ENCODE measurements around the gene SOBP.

The SOBP gene

DNA sequence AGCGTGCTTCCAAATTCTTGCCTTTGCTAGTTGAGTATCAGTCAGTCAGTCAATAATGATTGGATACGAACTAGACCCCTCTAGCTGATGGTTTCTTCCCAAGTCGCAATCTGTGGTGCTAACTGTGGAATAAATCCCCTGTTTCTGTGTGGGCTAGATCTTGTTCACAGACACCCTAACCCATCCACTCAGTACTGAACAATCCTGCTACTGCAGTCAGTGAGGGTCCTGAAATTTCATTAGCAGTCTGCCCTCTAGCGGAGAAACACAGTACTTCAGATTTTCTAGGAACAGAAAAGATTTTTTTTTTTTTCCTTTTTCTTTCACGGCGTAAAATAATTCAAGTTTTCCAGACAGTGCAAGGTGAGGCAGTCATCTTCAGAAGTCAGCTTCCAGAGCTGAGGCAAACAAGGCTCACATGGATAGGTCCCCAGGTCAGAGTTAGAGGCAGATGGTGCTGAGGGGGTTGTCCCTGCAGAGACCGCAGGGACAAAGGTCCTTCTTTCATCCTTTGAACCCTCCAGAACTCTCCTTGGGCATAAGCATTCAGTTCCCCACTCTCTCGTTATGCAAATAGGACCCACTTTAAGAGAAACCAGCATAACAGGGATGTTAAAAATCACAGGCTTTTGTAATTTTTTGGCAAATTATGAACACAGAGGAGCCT is 214.6 kb downstream of the SOBP start:
- Histone ChIP-seq H3K27me3 (no peaks in the 10 kb centered on the region), H3K9me3 (no peaks in the 10 kb centered on the region), H3K36me3 (no peaks in the 10 kb centered on the region), H3K4me3 (ENCODE audit: low read depth, low read length) (peak overlapping the region; percentile 29; the same call in 1 of the 2 replicates), H3K4me1 (no peaks in the 10 kb centered on the region)
- TF ChIP-seq, protein P1, sequence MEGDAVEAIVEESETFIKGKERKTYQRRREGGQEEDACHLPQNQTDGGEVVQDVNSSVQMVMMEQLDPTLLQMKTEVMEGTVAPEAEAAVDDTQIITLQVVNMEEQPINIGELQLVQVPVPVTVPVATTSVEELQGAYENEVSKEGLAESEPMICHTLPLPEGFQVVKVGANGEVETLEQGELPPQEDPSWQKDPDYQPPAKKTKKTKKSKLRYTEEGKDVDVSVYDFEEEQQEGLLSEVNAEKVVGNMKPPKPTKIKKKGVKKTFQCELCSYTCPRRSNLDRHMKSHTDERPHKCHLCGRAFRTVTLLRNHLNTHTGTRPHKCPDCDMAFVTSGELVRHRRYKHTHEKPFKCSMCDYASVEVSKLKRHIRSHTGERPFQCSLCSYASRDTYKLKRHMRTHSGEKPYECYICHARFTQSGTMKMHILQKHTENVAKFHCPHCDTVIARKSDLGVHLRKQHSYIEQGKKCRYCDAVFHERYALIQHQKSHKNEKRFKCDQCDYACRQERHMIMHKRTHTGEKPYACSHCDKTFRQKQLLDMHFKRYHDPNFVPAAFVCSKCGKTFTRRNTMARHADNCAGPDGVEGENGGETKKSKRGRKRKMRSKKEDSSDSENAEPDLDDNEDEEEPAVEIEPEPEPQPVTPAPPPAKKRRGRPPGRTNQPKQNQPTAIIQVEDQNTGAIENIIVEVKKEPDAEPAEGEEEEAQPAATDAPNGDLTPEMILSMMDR (IDR thresholded peaks at IDR 0.05; ENCODE audit: low read depth, low read length), result peak; percentile 82
- peak; percentile 47 for DNase-seq

DNA sequence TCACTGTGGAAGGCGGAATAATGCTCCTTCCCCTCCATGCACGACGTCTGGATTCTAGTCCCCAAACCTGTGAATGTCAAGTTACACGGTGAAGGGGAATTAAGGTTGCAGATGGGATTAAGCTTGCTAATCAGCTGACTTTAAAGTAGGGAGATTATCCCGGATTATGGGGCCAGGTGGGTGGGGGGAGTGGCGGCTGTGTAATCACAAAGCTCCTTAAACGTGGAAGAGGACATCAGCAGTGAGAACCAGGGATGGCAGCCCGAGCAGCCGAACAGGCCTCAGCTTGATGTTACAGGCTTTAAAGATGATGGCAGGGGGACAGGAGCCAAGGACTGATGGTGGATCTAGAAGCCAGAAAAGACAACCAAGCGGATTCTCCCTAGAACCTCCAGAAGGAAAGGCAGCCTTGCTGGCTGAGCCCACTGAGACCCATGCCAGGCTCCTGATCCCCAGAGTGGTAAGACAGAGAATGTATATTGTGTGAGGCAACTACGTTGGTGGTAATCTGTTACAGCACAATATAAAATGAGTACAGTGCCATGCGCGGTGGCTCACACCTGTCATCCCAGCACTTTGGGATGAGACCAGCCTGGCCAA is 216.7 kb downstream of the SOBP start:
- no peak overlapping the region for H3K4me3 ChIP-seq (ENCODE audit: low read depth, low read length)
- no peak for DNase-seq
- H3K4me1 ChIP-seq, result no peaks in the 10 kb centered on the region
- H3K9me3 ChIP-seq, result no peaks in the 10 kb centered on the region
- TF ChIP-seq, protein P1 (IDR thresholded peaks at IDR 0.05; ENCODE audit: low read depth, low read length), result no peak
- no peaks in the 10 kb centered on the region for H3K27me3 ChIP-seq
- H3K36me3 ChIP-seq, result no peaks in the 10 kb centered on the region

DNA sequence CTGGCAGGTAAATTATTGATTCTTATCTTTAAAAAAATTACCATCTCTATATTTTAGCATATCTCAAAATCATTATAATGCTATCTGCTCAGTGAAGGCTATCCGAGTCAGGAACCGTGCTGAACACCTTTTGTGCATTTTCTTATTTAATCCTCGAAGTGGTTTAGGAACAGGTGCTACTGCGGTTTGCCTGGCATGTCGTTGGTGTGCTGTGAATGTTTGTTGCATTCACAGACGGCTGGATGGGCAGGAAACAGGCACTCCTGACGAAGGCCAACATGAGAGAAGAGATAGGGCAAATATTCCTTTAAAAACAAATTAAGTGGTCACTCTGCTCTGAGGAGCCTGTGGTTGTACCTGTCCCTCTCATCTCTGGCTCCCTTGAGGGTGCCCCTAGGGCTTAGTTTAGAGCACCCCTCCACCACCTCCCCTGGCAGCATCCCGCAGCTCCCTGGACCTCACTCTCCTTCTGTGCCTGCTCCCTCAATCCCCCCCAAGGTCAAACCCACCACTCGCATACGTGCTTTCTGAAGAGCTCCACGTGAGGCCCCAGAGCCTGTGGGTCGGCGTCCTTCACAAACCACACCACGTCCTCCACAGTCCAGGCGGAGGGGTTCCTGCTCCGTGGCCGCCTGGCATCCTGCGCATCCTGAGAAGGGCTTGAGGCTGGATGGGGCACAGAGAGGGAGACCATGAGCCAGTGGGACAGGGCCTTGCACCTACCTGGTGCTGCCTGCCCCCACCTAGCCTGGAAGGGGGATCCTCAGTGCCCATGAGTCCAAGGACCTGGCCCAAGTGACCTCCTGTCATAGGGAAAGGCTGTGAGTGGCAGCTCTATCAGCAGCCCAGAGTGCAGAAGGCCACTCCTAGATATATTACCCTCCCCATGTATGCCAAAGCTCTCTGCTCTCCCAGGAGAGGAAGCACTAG is 217.7 kb downstream of the SOBP start:
- Histone ChIP-seq H3K4me3 (ENCODE audit: low read depth, low read length) (no peak overlapping the region), H3K36me3 (no peaks in the 10 kb centered on the region), H3K9me3 (no peaks in the 10 kb centered on the region), H3K27me3 (no peaks in the 10 kb centered on the region), H3K4me1 (peaks cover 1% of the 10 kb centered on the region; the same call in 1 of the 2 replicates)
- DNase-seq, result no peak
- TF ChIP-seq, protein P1 (IDR thresholded peaks at IDR 0.05; ENCODE audit: low read depth, low read length), result no peak

DNA sequence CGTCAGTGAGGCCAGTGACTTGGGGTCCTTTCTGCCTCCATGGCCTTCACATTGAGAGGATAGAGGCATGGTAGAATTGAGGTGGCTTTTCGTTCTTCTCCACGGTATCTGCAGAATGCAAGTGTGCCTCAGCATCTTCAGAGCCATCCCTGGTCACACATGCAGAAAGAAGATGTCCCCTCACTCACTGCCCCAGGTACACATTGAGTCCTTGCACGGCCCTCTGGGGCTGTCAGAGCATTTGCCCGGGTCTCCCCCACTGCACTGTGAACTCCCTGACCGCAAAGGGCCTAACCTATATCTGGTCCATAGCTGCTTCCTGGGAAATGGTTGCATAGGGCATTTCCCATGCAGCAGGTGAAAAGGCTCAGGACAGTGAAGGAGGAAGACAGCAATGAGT is 218.5 kb downstream of the SOBP start:
- TF ChIP-seq, protein P1 (IDR thresholded peaks at IDR 0.05; ENCODE audit: low read depth, low read length), result no peak
- H3K36me3 ChIP-seq, result no peaks in the 10 kb centered on the region
- peaks cover 3% of the 10 kb centered on the region; the same call in 1 of the 2 replicates for H3K4me1 ChIP-seq
- H3K9me3 ChIP-seq, result no peaks in the 10 kb centered on the region
- H3K27me3 ChIP-seq, result no peaks in the 10 kb centered on the region
- no peak for DNase-seq
- no peak overlapping the region for H3K4me3 ChIP-seq (ENCODE audit: low read depth, low read length)

DNA sequence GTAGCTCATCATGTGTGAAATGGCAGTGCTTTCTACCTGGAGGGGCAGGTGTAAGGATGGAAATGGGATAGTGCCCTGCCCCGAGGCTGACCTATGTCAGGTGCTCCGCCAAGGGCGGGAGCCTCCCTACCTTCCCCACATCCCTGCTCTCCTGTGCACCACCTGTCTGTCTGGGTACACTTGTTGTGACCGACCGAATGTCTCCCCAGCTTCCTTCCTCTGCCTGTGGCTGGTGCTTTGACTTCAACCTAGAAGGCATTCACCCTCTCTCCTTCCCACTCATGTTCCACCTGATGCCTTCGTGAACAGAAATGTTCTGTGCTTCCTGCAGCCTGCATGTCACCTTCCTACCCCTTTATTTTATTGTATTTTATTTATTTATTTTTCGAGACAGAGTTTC is 219.4 kb downstream of the SOBP start:
- no peak overlapping the region for H3K4me3 ChIP-seq (ENCODE audit: low read depth, low read length)
- H3K4me1 ChIP-seq, result peaks cover 3% of the 10 kb centered on the region; the same call in 1 of the 2 replicates
- no peaks in the 10 kb centered on the region for H3K27me3 ChIP-seq
- TF ChIP-seq, protein P1 (IDR thresholded peaks at IDR 0.05; ENCODE audit: low read depth, low read length), result no peak
- no peak for DNase-seq
- H3K9me3 ChIP-seq, result no peaks in the 10 kb centered on the region
- H3K36me3 ChIP-seq, result no peaks in the 10 kb centered on the region
